Esophagus squamous epithelium (tissue), 4 donors: ENCODE results near the gene CALU.

Experiments
- CTCF ChIP-seq, 6 experiments: fragments of 450-650 bp in 4 of 6; fragments of 200-600 bp in 2 of 6; sonication (generic) in 2 of 6; IDR thresholded peaks; one replicate each; pipeline ENCODE4 v1.5.1; 2016 to 2019; ENCODE audit warnings: antibody characterized with exemption in 6 of 6, mild to moderate bottlenecking in 4 of 6, moderate library complexity in 4 of 6
- POLR2A ChIP-seq, 4 donors: fragments of 450-650 bp; IDR thresholded peaks; one replicate each; pipeline ENCODE4 v1.6.1; 2017; ENCODE audit warnings: antibody characterized with exemption in 4 of 4, mild to moderate bottlenecking in 4 of 4, moderate library complexity in 3 of 4

GRCh38 chr7:128708824-128709223 lies 30.3 kb upstream of the CALU start:
- no peak for TF ChIP-seq CTCF (IDR thresholded peaks at IDR 0.05)
- TF ChIP-seq POLR2A (IDR thresholded peaks at IDR 0.05): no peak
